ENCODE results near the gene CDC42BPA. TPM values are rescaled to one million over a fixed set of nuclear protein-coding genes. Genes with fewer than 3 reads are reported as not detected.

Gene CDC42BPA
- total RNA-seq, 2 donors from 2014 or later = 30.0 to 34.3 TPM

DNA sequence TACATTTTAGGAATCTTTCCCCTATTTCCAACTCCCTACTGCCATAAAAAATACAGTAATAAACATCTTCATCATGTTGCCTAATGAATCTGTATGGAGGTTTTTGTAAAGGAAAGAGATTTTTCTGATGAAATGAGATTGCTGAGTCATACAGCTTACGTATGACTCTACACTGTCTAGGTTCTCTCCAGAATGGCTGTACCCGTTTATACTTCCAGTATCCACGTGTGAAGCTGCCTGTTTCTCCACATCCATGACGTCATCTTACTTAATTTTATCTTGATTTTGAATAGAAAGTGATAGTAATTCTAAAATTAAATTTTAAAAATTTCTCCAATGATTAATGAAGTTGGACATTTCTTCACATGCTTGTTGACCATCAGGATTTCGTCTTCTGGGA lies 274.5 kb downstream of the CDC42BPA start:
- 90 to 100% methylated on average over 2 to 4 of the region's 5 CpGs for WGBS, 2 experiments (ENCODE audit: insufficient coverage in 1 of 2, insufficient read length in 1 of 2)
- no peak overlapping the region for H3K4me3 ChIP-seq (ENCODE audit: low read length)
- H3K4me1 ChIP-seq (ENCODE audit: control insufficient read depth, insufficient read depth, low read length) = no peaks in the 10 kb centered on the region
- Mint-ChIP-seq H3K27me3 (ENCODE audit: insufficient read depth) (no peaks in the 10 kb centered on the region), H3K4me3 (no peak overlapping the region), H3K36me3 (ENCODE audit: low read depth) (peaks cover 16% of the 10 kb centered on the region), H3K27ac (no peak overlapping the region), H3K4me1 (no peaks in the 10 kb centered on the region), H3K9me3 (no peaks in the 10 kb centered on the region)
- TF ChIP-seq, protein P1, sequence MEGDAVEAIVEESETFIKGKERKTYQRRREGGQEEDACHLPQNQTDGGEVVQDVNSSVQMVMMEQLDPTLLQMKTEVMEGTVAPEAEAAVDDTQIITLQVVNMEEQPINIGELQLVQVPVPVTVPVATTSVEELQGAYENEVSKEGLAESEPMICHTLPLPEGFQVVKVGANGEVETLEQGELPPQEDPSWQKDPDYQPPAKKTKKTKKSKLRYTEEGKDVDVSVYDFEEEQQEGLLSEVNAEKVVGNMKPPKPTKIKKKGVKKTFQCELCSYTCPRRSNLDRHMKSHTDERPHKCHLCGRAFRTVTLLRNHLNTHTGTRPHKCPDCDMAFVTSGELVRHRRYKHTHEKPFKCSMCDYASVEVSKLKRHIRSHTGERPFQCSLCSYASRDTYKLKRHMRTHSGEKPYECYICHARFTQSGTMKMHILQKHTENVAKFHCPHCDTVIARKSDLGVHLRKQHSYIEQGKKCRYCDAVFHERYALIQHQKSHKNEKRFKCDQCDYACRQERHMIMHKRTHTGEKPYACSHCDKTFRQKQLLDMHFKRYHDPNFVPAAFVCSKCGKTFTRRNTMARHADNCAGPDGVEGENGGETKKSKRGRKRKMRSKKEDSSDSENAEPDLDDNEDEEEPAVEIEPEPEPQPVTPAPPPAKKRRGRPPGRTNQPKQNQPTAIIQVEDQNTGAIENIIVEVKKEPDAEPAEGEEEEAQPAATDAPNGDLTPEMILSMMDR (conservative IDR thresholded peaks at IDR 0.05) = no peak
- DNase-seq = no peak
- peaks cover 36% of the 10 kb centered on the region for H3K36me3 ChIP-seq (ENCODE audit: control insufficient read depth, insufficient read depth, low read length)
- H3K27me3 ChIP-seq (ENCODE audit: control insufficient read depth, insufficient read depth, low read length, poor library complexity, severe bottlenecking) = no peaks in the 10 kb centered on the region
- no peaks in the 10 kb centered on the region for H3K9me3 ChIP-seq (ENCODE audit: control insufficient read depth, low read length)
- no peak overlapping the region for H3K27ac ChIP-seq (ENCODE audit: low read depth, low read length)
- H3K9ac ChIP-seq (ENCODE audit: extremely low read depth, low read length, poor library complexity, severe bottlenecking) = no peak overlapping the region

DNA sequence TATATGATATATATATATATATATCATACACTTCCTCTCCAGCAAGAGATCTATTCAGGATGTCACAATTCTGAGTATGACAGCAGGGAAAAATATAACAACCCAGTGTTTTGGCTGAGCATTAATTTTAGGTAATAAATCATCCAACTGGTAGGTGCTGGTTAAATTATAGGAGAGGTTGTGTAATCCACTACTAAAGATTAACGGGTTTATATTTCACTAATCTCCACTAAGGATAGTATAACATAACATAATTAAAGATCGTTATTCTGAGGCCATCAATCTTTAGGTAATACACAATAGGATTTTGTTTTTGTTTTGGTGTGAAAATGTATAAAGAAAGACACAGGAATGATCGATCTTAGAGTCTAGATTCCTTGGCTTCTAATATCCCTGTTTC lies 276.0 kb downstream of the CDC42BPA start:
- WGBS, 2 experiments (ENCODE audit: insufficient coverage in 1 of 2, insufficient read length in 1 of 2) = 100% methylated on average over 2 of the region's 3 CpGs; no CpG with 5 or more reads in 1 of the 2 experiments

DNA sequence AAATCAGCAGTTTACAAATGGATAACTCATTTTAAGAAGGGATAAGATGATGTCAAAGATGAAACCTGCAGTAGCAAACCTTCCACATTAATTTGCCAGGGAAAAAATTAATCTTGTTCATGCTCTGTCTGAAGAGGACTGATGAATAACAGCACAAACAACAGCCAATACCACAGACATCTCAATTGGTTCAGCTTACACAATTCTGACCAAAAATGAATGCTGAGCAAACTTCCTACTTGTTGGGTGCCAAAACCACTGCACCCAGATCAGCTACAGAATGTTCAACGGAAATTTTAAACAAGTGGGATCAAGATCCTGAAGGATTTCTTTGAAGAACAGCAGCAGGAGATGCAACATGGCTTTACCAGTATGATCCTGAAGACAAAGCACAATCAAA lies 279.9 kb downstream of the CDC42BPA start:
- no peaks in the 10 kb centered on the region for H3K9me3 Mint-ChIP-seq
- 67 to 91% methylated on average over 1 of the region's 1 CpG for WGBS, 2 experiments (ENCODE audit: insufficient coverage in 1 of 2, insufficient read length in 1 of 2)
- Histone ChIP-seq H3K4me3 (ENCODE audit: low read length) (no peak overlapping the region), H3K4me1 (ENCODE audit: control insufficient read depth, insufficient read depth, low read length) (no peaks in the 10 kb centered on the region), H3K9me3 (ENCODE audit: control insufficient read depth, low read length) (no peaks in the 10 kb centered on the region), H3K27ac (ENCODE audit: low read depth, low read length) (no peak overlapping the region), H3K36me3 (ENCODE audit: control insufficient read depth, insufficient read depth, low read length) (peaks cover 20% of the 10 kb centered on the region), H3K9ac (ENCODE audit: extremely low read depth, low read length, poor library complexity, severe bottlenecking) (no peak overlapping the region), H3K27me3 (ENCODE audit: control insufficient read depth, insufficient read depth, low read length, poor library complexity, severe bottlenecking) (no peaks in the 10 kb centered on the region)
- TF ChIP-seq, protein P1 (conservative IDR thresholded peaks at IDR 0.05) = no peak
- no peaks in the 10 kb centered on the region for H3K4me1 Mint-ChIP-seq
- H3K4me3 Mint-ChIP-seq = no peak overlapping the region
- no peak overlapping the region for H3K27ac Mint-ChIP-seq
- no peak for DNase-seq
- no peaks in the 10 kb centered on the region for H3K27me3 Mint-ChIP-seq (ENCODE audit: insufficient read depth)
- H3K36me3 Mint-ChIP-seq (ENCODE audit: low read depth) = peaks cover 25% of the 10 kb centered on the region

More for the DNA sequence above, 276.0 kb downstream of the CDC42BPA start:
- Histone ChIP-seq H3K27ac (ENCODE audit: low read depth, low read length) (no peak overlapping the region), H3K27me3 (ENCODE audit: control insufficient read depth, insufficient read depth, low read length, poor library complexity, severe bottlenecking) (no peaks in the 10 kb centered on the region), H3K9ac (ENCODE audit: extremely low read depth, low read length, poor library complexity, severe bottlenecking) (no peak overlapping the region), H3K9me3 (ENCODE audit: control insufficient read depth, low read length) (no peaks in the 10 kb centered on the region), H3K4me1 (ENCODE audit: control insufficient read depth, insufficient read depth, low read length) (no peaks in the 10 kb centered on the region), H3K36me3 (ENCODE audit: control insufficient read depth, insufficient read depth, low read length) (peaks cover 36% of the 10 kb centered on the region), H3K4me3 (ENCODE audit: low read length) (no peak overlapping the region)
- TF ChIP-seq, protein P1 (conservative IDR thresholded peaks at IDR 0.05) = no peak
- Mint-ChIP-seq H3K27me3 (ENCODE audit: insufficient read depth) (no peaks in the 10 kb centered on the region), H3K4me1 (no peaks in the 10 kb centered on the region), H3K27ac (no peak overlapping the region), H3K4me3 (no peak overlapping the region), H3K9me3 (no peaks in the 10 kb centered on the region), H3K36me3 (ENCODE audit: low read depth) (peaks cover 25% of the 10 kb centered on the region)
- DNase-seq = no peak
